Right forelimb (tissue), 1 donor: ENCODE data around the gene TUBGCP6.
"Not testable (repeated sequence)": the region's sequence is repeated elsewhere in the genome, so short reads cannot be mapped to it uniquely, and the experiment has no call there.

Source experiments
- DNase-seq: peaks from one replicate; pipeline ENCODE4 v3.0.0-alpha.2; 2018

The TUBGCP6 gene

GRCh38 chr22:50278461-50278860 lies 33.6 kb upstream of the TUBGCP6 start:
- DNase-seq: no peak

GRCh38 chr22:50277761-50278160 lies 32.9 kb upstream of the TUBGCP6 start:
- no peak for DNase-seq

- no peak for DNase-seq
These were observed 31.3 kb upstream of the TUBGCP6 start for GRCh38 chr22:50276143-50276542.

- DNase-seq: no peak
These were observed 30.6 kb upstream of the TUBGCP6 start for GRCh38 chr22:50275181-50276055.

- DNase-seq: no peak
These were observed 29.9 kb upstream of the TUBGCP6 start for GRCh38 chr22:50274771-50275170.

GRCh38 chr22:50274311-50274710 lies 29.5 kb upstream of the TUBGCP6 start:
- no peak for DNase-seq

- DNase-seq: not testable (repeated sequence)
These were observed 29.0 kb upstream of the TUBGCP6 start for GRCh38 chr22:50273781-50274180.

- not testable (repeated sequence) for DNase-seq
These were observed 28.5 kb upstream of the TUBGCP6 start for GRCh38 chr22:50273352-50273751.

GRCh38 chr22:50272044-50272802 lies 27.4 kb upstream of the TUBGCP6 start:
- DNase-seq: no peak

- DNase-seq: no peak
These were observed 26.7 kb upstream of the TUBGCP6 start for GRCh38 chr22:50271519-50271970.

GRCh38 chr22:50270666-50271394 lies 26.0 kb upstream of the TUBGCP6 start:
- DNase-seq: peak; percentile 82

- DNase-seq: peak; percentile 75
These were observed 25.3 kb upstream of the TUBGCP6 start, which contains the start of gene MAPK11 for GRCh38 chr22:50269970-50270665. TSS of gene MAPK11 (minus strand) at chr22:50270380. CDS start at chr22:50270292, 88 bp downstream.

- DNase-seq: no peak
These were observed 24.7 kb upstream of the TUBGCP6 start for GRCh38 chr22:50269573-50269969.

- DNase-seq: no peak
These were observed 23.9 kb upstream of the TUBGCP6 start for GRCh38 chr22:50268655-50269113.

GRCh38 chr22:50267591-50268390 lies 23.0 kb upstream of the TUBGCP6 start:
- peak; percentile 79 for DNase-seq

GRCh38 chr22:50266994-50267393 lies 22.2 kb upstream of the TUBGCP6 start:
- DNase-seq: no peak

GRCh38 chr22:50264946-50265669 lies 20.3 kb upstream of the TUBGCP6 start:
- DNase-seq: no peak

- DNase-seq: no peak
These were observed 19.4 kb upstream of the TUBGCP6 start for GRCh38 chr22:50264104-50264745.

- no peak for DNase-seq
These were observed 18.3 kb upstream of the TUBGCP6 start for GRCh38 chr22:50262973-50263617.

GRCh38 chr22:50262460-50262911 lies 17.7 kb upstream of the TUBGCP6 start:
- DNase-seq: no peak
